Activated effector memory CD4-positive, alpha-beta T cell treated with Interleukin-2 at 50 U/mL for 16 hours (primary cell): ENCODE data around the gene CCDC83.
"Not testable (repeated sequence)": the region's sequence is repeated elsewhere in the genome, so short reads cannot be mapped to it uniquely, and the experiment has no call there.

Experiments
- DNase-seq: peaks from one replicate; pipeline ENCODE4 v3.0.0-alpha.2; 2020

Gene CCDC83

DNA sequence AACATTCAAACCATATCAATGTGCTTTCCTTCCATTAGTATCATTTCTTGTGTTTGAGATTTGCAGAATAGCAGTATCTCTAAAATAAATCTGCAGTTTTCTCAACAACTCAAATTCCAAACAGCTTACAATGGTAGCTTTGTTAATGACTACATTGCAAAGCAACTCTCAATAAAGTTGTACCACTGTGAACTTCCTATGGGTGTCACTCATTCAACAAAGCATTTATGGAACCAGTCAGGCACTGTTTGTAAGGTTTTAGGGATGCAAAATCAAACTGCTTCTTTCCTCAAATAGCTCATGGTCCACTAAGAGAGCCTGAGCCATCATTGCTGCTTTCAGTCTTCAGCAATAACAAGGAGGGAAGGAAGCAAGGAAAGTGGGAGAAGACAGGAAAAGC is 91.0 kb downstream of the CCDC83 start:
- DNase-seq = no peak

DNA sequence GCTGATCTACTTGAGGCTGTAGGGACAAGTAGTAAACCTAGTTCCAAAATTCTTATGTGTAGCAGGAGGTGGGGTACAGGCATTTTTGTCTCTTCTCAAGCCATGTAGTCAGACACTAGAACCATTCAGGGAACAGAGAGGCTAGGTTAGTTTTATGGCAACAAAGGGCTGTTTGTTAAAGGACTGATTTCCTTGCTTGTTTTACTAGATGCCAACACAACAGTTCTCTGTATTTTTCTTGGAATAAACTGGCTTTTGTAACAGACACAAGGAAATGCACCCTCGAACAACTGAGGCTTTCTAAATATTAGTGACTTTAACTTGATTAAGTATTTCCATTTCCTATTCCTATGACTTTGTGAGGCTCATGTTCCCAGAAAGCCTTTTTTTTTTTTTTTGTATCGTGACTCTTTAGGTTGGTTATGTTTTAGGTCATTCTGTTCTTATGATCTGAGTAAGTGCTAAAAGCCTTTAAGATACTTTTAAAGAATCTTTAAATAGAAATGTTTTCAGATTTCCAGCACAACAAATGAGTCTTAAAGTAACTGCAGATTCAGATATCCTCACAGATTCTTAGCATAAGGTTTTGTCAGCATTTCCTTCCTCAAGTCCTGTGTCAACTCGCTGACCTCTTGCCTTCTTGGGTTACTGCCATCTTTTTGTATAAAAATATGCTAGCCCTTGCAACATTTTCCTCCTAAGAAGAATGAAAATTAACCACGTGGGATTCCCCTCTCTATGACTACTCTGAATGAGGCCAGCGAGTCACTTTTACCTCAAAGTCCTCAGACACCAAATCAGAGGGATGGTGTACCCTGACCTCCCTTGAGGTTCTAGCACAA is 92.5 kb downstream of the CCDC83 start:
- no peak for DNase-seq

DNA sequence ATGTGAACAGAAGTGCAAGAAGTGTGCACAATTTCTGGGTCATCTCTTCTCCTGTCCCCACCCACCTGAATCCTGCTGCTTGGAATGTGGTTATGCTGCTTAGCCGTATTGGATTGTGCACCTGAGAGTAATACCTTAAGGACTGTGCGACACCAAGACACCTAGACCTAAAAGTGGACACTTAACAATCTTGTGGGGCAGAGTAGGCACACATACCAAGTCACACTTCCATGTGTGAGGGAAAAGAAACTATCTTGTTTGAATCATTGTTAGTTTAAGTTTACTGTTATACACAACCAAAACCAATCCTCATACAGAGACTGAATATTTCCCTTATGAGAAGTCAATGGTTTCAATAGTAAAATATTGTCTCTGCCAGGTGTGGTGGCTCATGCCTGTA is 93.7 kb downstream of the CCDC83 start:
- DNase-seq = no peak

DNA sequence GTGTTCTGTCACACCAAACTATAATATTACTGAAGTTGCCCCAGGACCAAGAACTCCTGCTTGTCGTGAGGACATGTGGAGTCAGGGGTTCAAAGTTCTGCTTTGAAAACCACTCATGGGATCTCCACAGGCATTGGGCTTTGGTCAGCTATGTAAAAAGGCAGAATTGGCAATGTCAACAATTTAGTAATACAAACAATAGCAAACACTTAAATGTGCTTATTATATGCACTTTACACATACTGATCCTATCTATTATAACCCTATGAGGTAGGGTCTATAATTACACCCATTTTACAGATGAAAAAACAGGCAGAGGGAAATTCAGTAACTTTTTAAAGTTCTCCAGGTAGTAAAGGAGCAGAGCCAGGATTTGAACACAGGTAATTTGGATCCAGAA is 94.6 kb downstream of the CCDC83 start:
- DNase-seq = no peak

DNA sequence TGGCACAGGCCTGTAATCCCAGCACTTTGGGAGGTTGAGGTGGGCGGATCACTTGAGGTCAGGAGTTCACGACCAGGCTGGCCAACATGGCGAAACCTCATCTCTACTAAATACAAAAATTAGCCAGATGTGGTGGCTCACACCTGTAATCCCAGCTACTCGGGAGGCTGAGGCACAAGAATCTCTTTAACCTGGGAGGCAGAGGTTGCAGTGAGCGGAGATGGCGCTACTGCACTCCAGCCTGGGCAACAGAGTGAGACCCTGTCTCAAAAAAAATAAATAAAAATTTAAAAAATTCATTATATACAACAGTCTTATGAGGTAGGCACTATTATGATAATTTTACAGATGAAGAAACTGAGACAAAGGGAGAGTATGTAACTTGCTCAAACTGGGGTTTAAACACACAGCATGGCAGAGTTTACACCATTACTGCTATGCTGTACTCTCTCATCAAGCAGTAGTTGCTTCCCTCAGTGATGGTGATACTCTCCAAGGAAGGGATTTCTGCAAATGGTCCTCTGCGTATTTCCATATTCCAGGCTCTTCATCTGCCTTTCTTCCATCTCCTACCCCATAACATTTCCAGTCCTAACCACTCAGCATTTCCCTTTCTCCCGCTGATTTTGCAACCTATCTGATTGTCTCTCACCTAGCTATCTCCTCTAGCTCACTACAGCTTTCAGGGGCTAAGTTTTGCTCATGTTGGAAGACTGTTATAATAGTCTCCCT is 95.3 kb downstream of the CCDC83 start:
- no peak for DNase-seq

DNA sequence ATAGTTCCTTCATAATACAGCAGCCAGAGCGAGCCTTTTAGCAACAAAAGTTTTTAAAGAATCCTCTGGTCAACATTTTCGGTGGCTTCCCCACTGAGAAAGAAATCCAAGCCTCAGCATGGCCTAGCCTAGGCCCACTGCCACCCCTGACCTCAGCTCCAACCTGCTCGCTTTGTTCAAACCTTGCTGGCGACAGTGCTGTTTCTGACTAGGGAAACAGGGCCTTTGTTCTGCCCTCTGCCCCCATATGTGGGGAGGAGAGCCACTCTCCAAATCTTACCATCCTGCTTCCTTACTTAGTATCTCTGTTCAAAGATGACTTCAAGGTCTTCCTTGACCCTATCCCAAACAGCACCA is 95.8 kb downstream of the CCDC83 start:
- no peak for DNase-seq

DNA sequence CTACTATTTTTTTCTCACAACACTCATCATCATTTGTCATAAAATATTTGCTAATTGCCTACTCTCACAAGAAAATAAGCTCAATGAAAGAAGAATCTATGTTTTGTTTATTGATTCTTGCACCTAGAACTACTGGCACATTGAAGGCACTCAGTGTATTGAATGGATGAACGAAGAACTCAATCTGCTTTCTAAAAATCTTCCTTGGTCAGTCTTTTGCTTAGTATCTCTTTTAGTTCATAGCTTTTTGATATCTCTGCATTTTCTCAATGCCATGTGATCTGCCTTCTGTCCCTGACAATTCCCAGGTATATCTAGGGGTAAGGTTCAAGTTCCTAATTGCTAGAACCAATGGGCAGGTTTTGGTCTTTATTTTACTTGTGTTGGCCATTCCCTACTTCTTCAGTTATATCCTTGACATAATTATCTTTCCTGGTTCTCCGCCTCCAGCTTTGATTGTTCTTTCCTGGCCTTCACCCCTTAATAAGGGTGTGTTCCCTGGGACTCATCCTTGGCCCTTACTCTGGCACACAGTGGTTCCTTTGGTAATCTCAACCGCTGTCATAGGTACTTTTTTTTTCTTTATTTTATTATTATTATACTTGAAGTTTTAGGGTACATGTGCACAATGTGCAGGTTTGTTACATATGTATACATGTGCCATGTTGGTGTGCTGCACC is 96.4 kb downstream of the CCDC83 start:
- DNase-seq = no peak

DNA sequence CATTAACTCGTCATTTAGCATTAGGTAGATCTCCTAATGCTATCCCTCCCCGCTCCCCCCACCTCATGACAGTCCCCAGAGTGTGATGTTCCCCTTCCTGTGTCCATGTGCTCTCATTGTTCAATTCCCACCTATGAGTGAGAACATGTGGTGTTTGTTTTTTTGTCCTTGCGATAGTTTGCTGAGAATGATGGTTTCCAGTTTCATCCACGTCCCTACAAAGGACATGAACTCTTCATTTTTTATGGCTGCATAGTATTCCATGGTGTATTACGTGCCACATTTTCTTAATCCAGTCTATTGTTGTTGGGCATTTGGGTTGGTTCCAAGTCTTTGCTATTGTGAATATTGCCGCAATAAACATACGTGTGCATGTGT is 96.9 kb downstream of the CCDC83 start:
- DNase-seq = not testable (repeated sequence)

DNA sequence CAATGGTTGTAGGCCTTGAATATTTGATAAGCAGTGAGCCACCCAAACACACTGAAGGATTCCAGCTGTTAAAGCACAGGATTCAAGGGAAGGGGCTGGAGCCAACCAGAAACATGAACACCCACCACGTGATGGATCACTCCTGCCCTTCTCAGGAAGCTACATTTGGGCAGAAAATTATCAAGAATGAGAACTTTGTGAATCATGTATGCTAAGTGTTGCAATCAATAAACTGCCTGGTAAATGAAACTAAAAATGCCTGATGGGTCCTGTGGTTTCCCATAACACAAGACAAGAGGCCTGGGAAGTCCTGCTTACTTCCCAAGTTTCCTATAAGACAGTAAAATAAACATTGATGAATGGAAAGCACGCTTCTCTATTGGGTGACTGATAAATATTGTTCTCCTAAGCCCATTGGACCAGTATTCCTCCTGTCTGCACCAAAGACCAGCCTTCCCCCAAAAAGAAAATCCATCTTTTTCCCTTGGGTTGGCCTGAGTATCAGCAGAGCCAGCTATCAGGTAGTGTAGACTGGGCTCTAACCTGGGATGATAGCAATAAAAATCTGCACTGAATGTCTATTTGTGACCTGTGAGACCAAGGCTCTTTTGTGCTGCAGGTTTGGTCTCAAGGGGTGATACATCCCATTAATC is 98.4 kb downstream of the CCDC83 start:
- no peak for DNase-seq

DNA sequence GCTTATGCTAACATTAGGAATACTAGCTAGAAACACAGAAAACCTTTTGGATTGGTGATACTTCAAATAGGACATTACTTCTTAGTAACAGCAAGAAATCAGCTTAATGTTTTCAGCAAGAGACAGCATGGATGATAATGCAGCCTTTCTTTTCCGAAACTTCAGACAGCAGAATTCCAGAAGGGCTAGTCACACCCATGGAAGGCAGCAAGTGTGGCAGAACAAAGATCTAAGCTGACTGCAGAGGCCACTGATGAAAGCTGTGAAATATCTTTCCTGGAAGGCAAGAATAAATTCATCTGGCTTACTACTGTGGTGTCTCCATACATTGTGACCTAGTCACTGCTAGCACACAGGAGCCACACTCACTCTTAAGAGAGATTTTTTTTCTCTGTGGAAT is 100.3 kb downstream of the CCDC83 start:
- DNase-seq = no peak

DNA sequence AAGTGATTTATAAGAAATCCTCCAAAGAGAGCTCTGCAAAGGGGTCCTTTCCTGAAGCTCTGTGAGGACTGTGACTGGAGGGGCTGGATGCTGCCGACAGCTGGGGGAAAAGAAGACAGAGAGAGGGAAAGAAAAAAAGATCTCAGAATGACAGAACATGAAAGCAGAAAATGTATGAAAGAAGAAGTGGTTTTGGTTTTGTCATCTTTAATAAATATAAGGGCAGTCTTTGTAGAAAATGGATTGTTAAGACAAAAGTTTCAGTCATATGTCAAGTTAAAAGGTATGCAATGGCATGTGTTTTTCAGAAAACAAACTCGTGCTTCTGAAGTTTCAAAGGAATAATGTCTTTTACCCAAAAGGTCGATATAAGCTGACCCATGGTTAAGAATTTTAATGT is 105.5 kb downstream of the CCDC83 start:
- DNase-seq = no peak

DNA sequence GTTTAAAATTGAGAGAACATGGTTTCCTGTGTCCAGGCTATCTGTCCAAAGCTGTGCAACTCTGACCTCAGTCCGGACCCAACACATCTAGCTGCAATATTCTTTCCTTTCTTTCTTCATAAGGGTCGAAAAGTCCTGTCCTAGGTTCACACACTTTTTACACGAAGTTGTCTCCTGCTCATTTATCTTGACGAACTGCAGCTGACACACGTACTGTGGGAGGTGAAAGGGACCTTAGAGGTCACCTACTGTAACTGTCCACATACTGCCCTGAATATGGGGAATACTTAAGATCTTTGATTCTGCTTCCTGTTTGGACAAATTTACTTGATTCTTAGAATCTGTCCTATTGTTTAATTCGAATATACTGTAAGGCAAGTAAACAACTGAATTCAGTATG is 105.9 kb downstream of the CCDC83 start:
- DNase-seq = no peak

DNA sequence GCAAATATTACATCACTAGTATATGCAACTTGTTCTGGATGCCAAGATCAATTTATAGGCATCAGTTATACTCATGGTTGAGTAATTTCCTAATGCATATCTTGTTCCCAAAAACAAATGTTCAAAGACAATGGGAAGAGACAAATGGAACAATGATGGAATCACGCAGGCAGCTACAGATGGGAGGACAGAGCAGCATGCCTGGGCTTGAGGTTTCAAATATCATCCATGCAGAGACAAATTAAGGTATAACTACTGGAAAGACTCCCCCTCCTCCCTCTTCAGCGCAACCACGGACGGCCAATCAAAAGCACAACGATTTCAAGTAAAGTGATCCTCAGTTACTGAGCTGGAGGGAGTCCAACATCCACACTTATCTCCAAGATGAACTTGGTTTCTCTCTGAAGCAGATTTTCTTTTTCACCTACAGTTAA is 106.8 kb downstream of the CCDC83 start:
- no peak for DNase-seq

DNA sequence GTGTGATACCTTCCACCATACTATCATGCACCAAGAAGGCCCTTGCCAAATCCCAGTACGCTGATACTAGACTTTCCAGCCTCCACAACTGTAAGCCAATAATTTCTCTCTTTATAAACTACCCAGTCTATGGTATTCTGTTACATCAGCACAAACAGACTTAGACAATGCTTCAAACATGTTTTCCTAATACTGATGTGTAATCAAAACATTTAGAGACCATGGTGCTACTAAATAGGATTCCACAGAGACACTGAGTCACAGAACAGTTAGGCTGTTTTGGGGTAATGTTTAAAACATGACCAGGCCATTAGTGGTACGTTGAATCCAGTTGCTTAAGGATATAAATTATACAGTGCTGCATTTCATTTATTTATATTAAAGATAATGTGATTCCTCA is 110.0 kb downstream of the CCDC83 start:
- no peak for DNase-seq

DNA sequence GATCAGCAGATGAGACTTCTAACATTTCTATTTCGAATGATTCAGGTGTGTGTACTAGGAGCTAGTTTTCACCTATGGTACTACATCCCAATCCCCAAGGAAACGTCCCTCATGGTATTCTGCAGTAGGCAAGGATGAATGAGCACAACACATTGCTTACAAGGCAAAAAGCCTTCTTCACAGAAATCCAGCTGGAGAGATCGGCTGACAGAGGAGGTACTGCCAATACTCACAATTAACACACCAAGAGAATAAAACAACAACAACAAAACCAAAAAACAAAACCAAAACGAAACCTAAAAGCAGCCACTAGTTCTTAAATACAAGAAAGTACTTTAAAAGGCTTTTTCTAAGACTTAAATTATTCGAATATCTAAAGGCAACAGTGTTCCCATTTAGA is 112.3 kb downstream of the CCDC83 start:
- DNase-seq = no peak
